HG03469 (cell line): Measurements from ENCODE around the gene TET1.
A peak's percentile ranks its signal among the peaks of the same experiment; 100 is the strongest.
"Not testable (repeated sequence)": the region's sequence is repeated elsewhere in the genome, so short reads cannot be mapped to it uniquely, and the experiment has no call there.

Experiments
- ATAC-seq: cut with Tn5 transposase; IDR thresholded peaks from one replicate; pipeline ENCODE4 v1.9.1; 2021; ENCODE audit warnings: mild to moderate bottlenecking, moderate library complexity, moderate number of reproducible peaks; ENCODE audit not compliant: unreplicated experiment

The TET1 gene

DNA sequence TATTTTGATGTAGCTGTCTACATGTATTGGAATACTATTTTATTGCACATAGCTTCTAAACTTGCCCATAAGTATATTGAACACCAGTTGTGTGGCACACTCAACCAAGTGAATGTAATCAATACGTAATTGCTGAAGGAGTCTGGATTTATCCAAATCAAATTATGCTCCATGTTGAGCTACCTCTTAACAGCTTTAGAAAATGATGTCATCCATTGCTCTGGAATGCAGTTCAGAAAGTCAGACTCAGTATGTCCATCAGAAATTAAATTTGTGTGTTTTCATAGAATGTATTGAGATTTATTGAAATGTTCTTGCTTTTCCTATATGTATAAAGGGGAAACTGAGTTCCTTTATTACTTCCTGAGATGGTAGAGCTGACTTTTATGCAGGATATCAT is 135.9 kb downstream of the TET1 start:
- no peak for ATAC-seq

DNA sequence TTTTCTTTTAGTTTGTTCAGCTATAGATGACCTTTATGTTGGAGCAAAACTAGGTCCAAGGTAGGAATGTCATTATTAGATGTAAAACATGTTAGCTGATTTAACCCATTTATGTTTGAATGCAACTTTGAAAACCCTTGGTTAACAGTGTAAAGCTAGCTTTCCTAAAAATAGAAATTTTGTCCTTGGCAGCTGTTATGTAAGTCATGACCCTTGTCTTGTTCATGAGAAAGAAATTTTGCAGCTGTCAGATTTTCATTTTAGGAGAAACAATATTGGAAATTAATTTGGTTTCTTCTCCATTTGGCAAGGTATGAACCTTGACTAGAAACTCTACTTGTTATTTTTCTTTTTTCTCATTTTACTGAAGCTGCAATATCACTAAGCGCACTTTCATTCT is 137.0 kb downstream of the TET1 start:
- no peak for ATAC-seq

DNA sequence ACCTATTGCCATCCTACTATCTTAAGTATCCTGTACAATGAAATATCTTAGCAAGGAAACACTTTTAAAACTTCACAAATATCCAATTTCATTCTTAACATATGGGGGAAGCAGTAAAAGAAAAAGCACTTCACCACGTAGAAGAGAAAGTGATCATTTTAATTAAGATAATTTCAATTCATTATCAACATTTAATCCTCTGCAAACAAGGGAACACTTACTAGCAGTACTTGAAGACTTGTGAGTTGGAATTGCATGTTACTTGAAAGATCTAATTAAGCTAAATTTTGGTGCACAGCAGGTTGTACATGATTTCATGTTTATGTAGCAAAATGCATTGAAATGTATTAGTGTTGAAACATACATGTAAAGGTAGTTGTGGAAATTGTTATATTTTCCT is 140.1 kb downstream of the TET1 start:
- ATAC-seq, result no peak

DNA sequence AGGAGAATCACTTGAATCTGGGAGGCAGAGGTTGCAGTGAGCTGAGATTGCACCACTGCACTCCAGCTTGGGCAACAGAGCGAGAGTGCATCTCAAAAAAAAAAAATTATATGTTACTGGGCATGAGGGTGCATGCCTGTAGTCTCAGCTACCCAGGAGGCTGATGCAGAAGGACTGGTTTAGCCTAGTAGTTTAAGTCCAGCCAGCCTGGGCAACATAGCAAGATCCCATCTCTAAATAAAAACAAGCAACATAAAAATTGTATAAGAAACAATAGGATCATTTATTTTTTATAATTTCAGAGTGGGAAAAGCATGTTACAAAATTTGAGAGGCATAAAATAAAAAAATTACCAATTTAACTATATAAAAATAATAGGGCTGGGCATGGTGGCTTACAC is 145.4 kb downstream of the TET1 start:
- ATAC-seq, result no peak

DNA sequence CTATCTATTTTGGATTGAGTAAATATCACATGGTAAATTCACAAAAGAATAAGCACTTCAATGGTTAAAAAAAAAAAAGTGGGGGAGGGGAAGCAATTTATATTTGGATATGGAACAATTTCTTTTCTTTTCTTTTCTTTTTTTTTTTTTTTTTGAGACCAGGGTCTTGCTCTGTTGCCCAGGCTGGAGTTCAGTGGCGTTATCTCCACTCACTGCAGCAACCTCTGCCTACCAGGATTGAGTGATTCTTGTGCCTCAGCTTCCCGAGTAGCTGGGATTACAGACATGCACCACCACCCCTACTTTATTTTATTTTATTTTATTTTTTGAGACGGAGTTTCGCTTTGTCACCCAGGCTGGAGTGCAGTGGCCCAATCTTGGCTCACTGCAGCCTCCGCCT is 148.8 kb downstream of the TET1 start:
- not testable (repeated sequence) for ATAC-seq

DNA sequence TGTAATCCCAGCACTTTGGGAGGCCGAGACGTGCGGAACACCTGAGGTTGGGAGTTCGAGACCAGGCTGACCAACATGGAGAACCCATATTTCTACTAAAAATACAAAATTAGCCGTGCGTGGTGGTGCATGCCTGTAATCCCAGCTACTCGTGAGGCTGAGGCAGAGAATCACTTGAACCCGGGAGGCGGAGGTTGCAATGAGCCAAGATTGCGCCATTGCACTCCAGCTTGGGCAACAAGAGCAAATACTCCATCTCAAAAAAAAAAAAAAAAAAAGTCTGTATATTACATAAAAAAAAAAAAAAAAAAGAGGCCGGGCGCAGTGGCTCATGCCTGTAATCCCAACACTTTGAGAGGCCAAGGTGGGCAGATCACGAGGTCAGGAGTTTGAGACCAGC is 152.9 kb downstream of the TET1 start:
- ATAC-seq, result not testable (repeated sequence)

DNA sequence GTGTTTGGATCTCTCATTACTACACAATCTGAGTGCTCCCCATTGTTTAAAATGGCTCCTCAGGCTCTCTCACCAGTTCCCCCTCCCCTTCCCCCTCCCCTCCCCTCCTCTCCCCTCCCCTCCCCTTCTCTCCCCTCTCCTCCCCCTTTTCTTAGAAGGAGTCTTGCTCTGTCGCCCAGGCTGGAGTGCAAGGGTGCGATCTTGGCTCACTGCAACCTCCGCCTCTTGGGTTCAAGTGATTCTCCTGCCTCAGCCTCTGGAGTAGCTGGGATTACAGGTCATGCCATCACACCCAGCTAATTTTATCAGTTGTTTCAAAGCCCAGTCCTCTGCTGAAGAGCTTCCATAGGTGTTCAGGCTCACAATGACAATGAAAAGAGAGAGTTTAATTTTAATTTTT is 157.3 kb downstream of the TET1 start:
- no peak for ATAC-seq

DNA sequence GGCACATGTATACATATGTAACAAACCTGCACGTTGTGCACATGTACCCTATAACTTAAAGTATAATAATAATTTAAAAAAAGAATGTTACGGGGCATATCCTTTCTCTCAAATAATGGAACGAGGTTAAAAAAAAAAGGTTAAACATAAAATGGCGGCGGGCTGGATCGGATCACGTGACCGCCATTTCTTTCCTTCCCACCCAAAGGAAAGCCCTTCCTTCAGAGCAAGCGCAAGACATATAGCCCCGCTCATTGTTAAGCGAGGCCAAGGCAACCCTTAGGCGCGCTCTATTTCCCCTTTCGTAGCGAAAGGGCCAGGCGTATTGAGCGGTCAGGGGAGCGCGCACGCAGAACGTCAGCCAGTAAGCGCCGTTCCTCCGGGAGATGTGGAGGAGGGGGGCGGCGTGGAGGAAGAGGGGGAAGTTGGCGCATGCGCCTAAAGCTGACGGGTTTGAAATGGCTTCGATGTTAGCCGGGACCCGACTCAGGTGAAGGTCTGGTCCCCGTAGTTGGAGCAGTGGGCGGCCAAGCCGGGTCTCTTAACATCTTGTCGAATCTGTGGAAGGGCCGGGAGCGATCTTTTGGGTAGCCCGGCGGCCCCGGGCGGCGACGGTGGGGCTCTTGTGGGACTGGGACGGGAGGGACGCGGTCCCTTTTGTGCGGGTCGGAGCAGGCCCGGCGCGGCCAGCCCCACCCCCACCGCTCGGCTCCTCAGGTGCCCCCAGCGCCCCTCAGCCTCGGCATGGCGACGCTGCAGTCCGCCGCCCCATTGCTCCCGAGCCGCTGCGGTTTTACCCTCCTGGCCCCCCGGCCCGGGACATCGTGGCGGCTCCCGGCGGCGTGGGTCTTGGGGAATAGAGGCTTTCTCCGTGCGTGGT is 160.9 kb downstream of the TET1 start, which contains the start of gene CCAR1:
Gene CCAR1, plus strand, starts transcription at position 447 of the 880 bp plus-strand sequence. CDS start 1,266 bp downstream, outside the sequence.
- ATAC-seq, result peak; percentile 92

DNA sequence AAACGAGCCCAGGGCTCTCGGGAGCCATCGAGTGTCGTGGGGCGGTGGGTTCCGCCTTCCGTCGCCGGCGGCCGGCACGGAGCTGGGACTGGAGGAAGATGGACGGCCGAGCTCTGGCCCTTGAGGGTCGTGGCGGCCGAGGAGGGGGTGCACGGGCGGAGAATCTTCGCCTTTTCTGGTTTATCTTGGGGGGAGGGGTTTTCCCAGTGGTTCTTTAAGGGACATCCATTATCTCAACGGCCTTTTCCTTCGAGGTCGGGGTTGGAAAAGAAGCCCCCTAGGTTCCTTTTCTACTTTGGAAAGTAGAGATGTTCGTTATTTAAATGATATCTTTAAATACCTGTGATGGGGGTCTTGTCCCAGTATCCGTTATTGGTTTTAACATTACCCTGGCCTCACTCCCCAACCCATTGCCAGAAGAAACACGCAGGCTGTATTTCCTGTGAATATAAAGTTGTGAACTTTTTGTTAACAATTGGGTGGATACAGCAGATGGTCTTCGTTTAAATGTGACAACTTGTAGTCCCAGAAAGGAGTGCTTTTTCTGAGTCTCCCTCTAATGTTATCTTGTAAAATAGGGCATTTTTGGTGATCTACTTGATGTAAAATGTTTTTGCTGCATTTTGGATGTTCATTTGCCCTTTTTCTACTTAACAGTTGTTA is 161.7 kb downstream of the TET1 start:
- ATAC-seq, result no peak

DNA sequence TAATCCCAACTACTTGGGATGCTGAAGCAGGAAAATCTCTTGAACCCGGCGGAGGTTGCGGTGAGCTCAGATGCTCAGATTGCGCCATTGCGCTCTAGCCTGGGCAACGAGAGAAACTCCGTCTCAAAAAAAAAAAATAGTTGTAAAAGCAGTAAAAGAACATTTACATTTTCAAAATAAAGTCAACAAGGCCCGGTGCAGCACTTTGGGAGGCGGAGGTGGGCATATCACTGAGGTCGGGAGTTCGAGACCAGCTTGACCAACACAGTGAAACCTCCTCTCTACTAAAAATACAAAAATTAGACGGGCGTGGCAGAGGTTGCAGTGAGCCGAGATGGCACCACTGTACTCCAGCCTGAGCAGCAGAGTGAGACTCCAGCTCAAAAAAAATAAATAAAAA is 164.9 kb downstream of the TET1 start:
- ATAC-seq, result no peak

DNA sequence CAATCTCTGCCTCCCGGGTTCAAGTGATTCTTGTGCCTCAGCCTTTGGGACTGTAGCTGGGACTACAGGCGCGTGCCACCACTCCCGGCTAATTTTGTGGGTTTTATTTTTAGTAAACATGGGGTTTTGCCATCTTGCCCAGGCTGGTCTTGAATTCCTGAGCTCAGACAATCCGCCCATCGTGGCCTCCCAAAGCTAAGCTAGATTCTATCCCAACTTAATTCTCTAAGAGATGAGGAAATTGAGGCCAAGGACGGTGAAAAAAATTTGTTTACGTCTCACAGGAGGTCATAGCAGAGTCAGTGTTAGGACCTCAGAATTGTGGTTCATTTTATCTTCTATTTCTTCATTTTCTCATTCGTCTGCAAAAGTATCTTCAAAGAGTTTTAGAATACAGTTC is 167.0 kb downstream of the TET1 start:
- ATAC-seq, result no peak

DNA sequence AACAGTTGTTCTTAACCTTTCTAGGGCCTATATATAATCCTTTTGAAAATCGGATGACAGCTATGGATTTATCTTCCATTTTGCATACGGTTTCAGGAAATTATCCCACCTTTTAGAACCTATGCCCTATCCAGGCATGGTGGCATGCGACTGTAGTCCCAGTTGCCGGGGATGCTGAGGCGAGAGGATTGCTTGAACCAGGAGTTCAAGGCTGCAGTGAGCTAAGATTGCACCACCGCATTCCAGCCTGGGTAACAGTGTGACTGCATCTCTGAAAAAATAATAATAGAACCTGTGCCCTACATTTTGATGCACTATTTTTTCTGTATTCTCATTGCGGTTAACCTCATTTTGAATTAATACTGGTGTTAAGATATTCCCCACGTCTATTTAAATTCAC is 172.5 kb downstream of the TET1 start:
- no peak for ATAC-seq

DNA sequence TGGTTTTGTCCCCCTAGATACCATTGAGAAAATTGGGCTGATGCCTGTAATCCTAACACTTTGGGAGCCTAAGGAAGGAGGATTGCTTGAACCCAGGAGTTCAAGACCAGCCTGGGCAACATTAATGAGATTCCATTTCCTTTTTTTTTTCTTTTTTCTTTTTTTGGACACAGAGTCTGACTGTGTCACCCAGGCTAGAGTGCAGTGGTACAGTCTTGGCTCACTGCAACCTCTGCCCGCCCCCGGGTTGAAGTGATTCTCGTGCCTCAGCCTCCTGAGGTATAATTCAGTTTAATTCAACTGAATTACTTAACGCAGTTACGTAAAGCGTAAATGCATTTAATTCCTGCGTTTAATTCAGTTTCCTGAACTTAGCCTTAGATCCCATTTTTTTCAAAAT is 174.2 kb downstream of the TET1 start:
- ATAC-seq, result no peak

DNA sequence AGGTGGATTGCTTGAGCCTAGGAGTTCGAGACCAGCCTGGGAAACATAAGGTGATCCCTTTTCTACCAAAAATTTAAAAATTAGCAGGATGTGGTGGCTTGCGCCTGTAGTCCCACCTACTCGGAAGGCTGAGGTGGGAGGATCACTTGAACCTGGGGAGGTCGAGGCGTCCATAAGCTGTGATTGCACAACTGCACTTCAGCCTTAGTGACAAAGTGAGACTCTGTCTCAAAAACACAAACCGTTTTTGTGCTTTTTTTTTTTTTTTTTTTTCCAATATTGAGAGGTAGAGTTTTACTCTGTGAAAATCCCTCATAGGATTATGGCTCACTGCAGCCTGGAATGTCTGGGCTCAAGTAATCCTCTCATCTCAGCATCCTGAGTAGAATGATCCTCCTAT is 175.0 kb downstream of the TET1 start:
- no peak for ATAC-seq

DNA sequence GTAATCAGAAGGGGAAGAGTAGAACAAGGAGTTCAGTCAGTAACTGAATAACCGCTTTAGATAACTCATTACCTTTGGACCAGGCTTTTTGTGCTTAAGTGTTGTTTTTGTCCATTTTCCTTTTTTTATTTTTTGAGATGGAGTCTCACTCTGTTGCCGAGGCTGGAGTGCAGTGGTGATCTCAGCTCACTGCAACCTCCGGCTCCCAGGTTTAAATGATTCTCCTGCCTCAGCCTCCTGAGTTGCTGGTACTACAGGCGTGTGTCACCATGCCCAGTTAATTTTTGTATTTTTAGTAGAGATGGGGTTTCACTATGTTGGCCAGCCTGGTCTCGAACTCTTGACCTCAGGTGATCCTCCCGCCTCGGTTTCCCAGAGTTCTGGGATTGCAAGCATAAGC is 175.6 kb downstream of the TET1 start:
- ATAC-seq, result not testable (repeated sequence)

DNA sequence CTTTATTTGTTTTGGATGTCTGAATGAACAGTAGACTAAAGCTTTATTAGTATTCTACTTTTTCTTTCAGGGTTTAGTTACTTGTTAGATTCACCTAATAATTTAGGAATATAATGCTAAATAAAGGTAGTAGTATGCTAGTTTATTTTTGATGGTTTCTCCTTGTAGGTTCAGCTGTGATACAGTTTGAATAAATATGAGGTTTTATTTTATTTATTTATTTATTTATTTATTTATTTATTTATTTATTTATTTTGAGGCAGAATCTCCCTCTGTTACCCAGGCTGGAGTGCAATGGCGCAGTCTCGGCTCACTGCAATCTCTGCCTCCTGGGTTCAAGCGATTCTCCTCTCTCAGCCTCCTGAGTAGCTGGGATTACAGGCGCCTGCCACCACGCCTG is 180.5 kb downstream of the TET1 start:
- ATAC-seq, result not testable (repeated sequence)

DNA sequence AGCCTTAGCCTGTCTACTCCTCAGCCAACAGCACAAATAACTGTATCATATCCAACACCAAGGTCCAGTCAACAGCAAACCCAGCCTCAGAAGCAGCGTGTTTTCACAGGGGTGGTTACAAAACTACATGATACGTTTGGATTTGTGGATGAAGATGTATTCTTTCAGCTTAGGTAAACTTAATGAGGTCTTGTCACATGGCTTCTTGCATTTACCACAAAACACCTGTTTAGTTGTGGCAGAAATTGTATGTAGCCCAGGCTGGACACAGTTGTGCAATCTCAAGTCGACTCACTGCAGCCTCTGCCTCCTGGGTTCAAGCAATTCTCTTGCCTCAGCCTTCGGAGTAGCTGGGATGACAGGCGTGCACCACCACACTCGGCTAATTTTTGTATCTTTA is 182.3 kb downstream of the TET1 start:
- no peak for ATAC-seq
